NCI-H345 (cell line): ENCODE data around the gene FOXO1.
"Not testable (repeated sequence)": the region's sequence is repeated elsewhere in the genome, so short reads cannot be mapped to it uniquely, and the experiment has no call there.

Experiments
- DNase-seq: peaks from one replicate; lab custom pipeline; 2025; lab: John Stamatoyannopoulos, UW

FOXO1 gene

DNA sequence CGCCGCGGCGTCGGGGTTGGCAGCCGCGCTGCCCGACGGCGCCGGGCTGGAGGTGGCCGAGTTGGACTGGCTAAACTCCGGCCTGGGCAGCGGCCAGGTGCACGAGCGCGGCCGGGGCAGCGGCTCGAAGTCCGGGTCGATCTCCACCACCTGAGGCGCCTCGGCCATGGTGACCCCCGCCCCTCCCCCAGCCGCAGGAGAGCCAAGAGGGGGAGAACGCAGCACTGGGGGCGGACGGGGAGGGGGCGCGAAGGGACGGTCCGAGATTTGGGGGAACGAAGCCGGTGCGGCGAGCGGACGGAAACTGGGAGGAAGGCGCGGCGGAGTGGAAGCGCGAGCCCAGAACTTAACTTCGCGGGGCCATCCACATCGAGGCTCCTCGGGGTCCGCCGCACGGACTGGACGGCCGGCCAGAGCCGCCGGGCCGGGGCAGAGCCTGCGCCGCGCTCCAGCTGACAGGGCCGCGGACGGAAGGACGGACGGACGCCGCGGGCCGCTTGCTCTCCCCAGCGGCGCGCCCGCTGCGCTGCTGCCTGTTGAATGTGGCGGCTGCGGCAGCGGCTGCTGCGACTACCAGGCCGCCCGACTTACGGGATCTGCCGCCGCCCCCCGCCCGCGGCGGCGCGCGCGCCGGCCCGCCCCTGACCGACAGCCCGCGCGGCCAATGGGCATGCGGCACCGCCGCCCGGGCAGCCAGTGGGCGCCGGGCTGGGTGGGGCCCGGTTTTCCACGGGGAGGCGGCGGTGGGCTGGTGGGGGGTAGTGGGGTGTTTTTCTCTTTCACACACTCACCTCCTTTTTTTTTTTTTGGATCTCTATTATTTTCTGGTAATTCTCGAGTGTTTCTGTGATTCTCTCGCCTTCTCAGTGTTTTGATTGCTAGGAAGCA lies at the start of gene FOXO1:
FOXO1 (minus strand) TSS at position 597 of the 888 bp plus-strand sequence; CDS start at position 168, 429 bp downstream.
- DNase-seq, result peak; percentile 82

DNA sequence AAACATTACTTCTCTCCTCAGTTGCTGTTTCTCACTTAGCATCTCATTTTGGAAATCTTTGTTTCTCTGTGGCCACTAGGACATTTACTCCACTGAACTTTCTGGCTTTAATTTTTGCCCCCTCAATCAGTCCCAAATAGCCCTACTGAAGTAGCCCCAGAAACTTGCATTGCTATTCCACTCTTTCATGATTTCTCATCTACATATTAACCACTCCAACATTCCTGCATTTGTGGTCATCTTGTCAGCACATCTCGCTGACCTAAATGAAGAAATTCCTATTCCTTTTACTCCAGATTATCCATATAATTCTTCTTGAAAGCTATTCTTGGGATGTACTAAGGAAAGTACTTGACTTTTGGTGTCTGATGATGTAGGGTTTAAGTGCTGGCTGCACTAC lies 48.0 kb upstream of the FOXO1 start:
- DNase-seq, result not testable (repeated sequence)

DNA sequence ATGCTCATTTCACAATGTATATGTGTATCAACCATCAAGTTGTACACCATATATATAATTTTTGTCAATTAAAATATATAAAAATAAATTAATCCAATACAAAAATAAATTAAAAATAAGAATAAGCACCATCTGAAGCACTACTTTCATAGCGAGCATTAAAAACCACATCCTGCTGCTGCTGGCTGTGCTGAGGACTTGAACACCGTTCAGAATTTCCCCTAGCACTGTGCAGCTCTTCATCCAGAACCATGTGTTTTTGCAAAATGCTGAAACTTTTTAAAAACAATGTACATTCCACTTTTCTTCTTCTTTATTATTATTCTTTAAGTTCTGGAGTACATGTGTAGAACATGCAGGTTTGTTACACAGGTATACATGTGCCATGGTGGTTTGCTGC lies 40.0 kb upstream of the FOXO1 start:
- no peak for DNase-seq

DNA sequence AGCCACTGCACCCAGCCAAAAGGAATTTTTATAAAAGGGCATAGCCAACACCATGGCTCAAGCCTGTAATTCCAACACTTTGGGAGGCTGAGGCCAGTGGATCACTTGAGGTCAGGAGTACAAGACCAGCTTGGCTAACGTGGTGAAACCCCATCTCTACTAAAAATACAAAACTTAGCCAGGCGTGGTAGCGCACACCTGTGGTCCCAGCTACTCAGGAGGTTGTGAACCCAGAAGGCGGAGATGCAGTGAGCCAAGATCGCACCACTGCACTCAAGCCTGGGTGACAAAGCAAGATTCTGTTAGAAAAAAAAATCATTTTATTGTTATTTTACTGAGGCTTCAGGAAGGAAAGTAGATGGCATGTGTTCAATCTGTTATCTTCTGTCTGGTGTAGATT lies 31.3 kb upstream of the FOXO1 start:
- DNase-seq, result no peak

DNA sequence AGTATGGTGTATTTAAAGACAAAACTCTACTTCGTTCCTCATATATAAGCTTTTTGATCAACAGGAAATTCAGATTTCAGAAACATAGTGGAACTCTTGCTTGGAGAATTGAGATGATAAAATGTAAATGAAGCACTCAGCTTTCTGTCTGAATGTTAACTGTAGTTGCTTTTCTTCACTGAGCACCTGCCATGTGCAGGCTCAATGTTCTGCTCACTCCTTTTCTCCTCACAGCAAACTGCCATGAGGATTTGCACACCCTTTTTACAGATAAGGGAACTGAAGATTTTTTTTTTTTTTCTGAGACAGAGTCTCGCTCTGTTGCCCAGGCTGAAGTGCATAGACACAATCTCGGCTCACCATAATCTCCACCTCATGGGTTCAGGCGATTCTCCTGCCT lies 28.0 kb upstream of the FOXO1 start:
- no peak for DNase-seq

DNA sequence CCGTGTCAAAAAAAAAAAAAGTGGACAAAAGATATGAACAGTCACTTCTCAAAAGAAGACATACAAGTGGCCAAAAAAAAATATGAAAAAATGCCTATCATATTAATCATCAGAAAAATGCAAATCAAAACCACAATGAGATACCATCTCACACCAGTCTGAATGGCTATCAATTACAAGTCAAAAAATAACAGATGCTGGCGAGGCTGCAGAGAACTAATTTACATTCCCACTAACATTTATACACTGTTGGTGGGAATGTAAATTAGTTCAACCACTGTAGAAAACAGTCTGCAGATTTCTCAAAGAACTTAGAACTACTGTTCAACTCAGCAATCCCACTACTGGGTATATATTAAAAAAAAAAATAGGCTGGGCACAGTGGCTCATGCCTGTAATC lies 26.5 kb upstream of the FOXO1 start:
- DNase-seq, result no peak

DNA sequence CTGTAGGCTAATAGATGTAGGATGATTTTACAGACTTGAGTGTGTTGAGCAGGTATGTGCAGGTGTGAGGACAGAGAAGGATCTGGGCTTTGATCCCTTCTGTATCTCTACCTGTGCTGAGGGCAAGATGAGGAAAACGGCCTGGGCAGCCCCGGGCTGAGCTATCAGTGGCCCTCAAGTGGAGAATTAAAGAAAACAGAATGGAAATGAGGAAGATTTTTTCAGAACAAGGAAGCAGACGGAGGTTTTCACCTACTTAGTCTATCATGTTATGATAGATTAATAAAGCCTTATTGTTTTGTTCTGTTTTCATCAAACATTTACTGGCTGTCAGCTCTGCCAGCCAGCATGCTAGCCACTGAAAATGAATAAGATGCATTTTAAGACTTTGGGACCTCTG lies 22.3 kb upstream of the FOXO1 start:
- DNase-seq, result no peak

DNA sequence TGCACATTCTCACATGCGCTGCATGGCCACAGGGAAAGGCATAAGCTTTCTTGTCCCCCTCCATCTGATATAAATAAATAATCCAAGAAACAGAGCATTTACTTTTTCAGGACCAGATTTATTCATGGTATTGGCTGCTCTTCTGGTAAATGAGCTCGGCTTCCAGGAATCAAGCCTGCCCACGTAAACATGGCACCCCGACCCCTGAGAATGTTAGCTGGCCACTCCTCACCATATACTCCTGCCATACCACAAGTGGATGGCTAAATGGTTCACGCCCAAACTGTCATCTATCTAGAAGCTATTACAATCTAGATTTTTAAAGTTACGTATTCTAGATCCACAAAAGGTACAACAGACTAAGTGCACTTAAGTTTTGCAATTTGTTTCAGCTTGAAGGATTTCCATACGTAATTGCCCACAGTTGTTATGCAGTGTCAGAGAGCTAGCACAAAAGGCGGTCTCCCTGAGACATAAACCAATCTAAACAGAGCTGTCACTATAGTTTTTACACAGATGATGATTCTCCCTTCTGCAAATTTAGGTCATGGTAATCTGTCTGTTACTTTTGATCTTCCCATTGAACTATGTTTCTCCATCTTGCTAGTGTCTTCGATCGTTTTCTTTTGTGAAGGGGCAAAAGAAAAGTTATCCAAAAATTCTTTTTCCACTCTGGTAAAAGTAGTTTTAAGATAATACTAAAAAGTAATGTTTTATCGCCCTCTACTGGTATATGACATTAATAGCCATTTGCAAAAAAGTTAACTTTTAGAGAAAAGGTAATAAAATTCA lies 16.2 kb upstream of the FOXO1 start:
- peak; percentile 4 for DNase-seq

DNA sequence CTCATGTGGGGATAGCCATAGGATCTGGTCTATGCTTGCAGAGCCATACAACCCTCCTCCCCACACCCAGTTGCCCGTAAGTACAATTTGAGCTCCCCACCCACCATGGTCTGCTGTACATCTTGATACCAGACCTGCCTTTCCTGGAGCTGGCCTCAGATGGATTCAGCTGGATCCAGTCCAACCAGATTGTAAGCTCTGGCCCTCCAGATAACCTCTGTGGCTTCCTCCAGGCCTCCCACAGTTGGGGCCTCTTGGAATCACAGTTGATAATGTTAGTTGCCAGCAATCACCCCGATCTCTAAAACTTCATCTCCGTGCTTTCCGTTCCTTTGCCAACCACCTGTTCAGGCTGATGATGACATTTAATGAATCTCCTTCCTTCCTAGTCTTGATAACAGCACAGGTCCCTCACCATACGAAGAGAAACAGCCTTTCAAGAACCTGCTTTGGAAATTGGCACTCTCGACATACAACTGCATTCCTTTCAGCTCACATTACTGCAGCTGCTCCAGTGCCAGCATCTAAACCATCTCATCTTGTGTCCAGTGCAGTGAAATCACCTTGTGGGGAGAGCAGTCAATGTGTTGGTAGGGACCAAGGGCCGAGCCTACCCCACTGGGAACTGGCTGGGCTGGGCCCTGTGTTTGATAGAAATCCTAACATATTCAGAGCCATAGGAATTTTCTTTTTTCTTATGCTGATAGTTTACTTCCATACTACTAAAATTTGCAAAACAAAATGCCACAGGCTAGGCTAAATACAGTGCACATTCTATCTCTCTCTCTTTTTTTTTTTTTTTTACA lies 15.1 kb upstream of the FOXO1 start:
- no peak for DNase-seq

DNA sequence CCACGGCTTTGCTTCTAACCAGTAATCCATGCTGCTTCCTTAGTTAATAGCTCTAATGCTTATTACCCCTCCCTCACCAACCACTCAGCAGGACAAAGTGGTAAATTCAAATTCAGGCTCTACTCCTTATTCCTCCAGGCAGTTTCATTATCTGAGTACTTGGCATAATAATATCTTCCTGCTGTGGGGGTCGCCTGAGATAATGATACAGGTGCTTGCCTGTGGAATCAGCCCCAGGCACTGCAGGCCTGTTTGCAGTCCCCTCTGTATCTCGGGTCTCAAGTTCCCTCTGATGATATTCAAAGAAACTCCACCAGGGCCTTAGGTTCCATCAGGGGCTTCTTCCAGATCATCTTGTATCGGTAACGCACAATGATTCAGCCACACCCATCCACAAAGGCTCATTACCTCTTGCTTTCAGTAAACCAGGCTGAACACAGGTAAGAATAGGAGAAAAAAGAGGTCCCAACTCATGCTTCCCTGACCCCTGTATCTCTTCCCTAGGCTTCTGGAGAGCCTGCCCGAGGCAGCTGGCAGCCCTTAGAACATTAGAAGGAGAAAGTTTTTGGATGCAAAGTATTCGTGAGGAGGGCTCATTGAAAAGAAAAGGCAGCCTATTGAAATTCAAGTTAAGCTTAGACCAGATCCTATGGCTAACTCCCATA lies 14.3 kb upstream of the FOXO1 start:
- DNase-seq, result no peak

DNA sequence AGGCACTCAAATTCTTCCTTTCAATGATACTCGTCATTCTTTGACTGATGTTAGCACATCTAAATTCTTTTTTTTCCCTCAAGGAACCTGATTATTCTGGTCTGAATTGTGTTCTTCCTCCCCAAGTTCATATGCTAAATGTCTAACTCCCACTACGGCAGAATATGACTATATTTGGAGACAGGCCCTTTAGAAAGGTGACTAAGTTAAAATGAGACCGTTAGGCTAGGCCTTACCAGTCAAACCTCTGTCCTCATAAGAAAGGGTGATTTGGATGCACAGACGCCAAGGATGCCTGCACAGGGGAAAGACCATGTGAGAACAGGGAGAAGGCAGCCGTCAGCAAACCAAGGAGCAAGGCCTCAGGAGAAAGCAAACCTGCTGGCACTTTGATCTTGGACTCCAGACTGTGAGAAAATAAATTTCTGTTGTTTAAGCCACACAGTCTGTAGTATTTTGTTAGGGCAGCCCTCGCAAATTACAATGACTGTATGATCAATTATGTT lies 13.1 kb upstream of the FOXO1 start:
- DNase-seq, result no peak

DNA sequence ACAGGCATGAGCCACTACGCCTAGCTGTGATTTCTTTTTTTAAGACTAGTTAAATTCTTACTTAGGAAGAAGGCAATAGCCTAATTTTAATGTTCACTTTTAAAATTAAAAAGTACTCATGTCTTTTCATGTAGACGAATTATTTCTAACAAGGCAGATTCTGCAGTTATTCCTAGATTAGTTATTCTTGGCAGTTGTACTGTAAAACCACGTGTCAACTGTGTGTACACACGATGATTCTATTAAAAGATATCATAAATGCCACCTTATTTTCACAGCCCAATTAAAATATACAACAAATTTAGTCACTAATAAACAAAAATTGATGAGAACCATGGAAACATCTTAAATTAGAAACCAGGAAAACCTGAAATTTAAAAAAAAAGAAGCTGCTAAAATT lies 10.6 kb upstream of the FOXO1 start:
- no peak for DNase-seq

DNA sequence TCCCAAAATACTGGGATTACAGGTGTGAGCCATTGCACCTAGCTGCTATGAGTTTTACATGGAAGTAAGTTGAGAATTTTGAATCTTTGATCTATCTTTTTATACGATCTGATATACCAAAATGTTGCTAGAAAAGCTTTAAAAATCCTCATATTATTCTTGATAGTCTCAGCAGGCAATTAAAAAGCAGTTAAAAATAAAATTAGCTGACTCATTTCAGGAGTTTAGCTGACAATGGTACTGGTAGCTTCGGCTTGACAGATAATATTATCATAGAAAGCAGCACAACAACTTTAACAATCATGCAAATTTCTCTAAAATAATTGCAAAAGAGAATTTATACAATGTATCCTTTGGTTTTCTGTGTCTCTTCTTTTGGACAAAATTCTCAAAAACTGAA lies 9.6 kb upstream of the FOXO1 start:
- no peak for DNase-seq

DNA sequence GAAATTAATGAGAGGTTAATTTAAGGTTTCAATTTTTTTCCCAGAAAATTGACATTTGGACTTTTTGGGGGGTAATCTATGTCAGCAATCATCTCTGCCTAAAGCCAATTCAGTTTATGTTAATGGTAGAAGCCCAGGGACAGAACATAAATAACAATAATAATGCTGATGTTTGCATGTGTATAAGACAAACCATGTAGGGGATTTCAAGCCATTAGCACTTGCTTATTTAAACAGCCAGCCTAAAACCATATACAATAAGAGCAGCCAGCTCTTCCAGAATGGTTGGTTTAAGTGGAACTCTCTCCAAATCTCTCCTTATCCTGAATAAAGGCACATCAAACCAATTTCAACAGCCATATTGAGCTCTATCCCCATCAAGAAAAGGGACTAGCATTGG lies 7.0 kb upstream of the FOXO1 start:
- no peak for DNase-seq

DNA sequence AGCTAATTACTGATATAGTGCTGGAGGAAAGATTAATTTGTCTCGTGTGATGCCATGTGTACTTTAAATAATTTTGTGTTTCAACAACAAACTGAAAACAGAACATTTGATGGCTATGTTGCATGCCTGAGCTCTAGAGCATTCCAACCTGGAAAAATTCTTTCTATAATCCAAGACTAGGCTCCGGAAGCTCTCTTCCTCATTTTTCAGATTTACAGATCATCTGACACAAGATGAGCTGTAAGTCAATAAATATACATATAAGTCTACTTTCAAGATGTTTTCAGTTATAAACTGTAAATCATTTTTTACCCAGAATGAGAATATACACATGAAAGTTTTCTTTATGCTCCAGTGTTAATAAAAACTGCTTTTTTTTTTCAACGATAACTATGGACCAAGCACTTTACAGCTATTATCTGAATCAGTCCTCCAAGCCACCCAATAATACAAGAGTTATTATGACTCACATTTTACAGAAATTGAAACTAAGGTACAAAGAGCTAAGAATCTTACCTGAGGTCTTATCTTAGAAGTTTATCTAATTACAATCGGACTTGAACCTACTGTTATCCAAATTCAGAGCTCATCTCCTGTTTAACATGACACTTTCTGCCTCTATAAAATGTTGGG lies 6.4 kb upstream of the FOXO1 start:
- DNase-seq, result no peak

DNA sequence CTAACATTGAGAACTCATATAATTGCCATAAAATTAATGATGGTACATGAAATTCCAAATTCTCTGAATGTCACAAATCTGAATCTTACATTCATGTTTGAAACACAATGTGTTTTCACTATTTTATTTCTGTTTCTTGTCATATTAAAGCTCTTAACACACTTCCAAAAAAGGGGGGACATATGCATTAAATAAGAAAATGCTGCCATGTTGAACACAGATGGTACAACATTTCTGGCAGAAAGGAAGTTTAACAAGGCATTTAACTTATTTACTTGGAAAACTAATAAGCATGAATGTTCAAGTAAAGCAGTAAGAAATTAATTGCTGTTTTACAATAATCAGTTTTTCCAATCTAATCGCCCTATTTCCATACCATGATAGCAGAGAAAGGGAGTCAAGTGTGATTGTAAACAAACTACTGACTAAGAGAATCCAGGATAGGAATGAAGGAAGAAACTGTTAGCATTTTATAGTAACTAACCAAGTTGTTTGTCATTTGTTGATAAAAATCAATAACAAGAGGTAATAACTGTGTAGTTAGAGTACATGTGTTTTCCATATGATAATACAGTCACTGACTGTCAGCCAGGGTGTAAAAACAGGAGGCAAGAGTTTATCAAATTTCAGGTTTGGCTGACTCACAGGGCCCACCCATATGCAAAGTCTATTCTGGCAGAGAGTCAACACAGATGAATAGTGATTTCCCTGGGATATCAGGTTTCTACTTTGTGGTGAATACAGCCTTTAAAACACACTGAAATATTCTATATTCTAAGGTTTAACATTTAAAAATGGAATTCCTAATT lies 5.7 kb upstream of the FOXO1 start:
- DNase-seq, result peak; percentile 73

DNA sequence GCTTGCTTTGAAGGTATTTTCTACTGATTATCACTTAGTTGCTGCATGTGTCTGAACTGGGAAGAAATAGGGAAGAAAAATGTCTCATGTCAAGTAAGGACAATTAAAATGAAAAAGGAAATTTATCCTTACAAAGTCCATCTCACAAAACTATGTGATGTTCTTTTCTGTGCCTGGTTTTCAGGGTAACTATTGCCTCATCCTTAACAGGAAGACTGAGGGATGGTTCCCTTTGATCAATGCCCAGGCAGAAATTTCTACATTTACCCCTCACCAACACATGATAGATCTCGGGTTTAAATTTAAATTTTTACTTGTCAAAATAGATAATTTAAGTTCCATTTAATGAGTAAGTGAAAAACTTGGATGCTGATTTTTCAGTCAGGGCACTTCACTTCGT lies 3.9 kb upstream of the FOXO1 start:
- no peak for DNase-seq

DNA sequence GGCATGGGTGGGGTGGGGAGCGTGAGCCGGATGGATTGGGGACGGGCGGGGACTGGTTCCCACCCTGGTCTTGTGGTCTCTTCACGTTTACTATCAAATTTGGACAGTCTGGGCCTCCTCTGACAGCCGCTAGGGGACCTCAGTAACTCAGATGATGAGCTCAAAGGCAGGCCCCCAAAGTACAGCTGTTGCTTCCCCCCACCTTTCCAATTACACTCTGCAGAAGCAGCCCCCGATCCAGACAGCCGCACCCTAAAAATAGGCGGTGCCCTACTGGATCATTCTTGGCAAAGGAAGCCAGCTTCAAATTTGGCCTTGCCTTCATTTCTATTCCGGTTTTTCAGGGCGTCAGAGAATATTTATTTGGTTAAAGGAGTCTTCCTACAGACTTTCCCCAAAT lies 1.9 kb upstream of the FOXO1 start:
- no peak for DNase-seq

DNA sequence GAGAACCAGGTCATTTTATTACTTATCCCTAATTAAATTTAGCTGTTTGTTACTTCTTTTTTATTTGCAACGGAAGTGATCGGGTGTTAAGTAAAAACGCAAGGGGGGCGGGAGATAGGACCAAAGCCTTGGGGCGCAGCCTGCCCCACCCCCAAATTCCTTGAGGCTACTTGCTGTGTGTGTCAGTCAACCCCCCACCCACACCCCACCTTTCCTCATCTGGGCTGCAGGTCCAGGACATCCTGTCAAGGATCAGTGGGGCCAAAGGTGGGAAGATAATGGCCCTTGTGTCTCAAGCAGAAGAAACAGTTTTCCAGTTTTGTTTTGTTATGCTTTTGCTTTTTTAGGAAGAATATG lies 1.2 kb upstream of the FOXO1 start:
- no peak for DNase-seq

DNA sequence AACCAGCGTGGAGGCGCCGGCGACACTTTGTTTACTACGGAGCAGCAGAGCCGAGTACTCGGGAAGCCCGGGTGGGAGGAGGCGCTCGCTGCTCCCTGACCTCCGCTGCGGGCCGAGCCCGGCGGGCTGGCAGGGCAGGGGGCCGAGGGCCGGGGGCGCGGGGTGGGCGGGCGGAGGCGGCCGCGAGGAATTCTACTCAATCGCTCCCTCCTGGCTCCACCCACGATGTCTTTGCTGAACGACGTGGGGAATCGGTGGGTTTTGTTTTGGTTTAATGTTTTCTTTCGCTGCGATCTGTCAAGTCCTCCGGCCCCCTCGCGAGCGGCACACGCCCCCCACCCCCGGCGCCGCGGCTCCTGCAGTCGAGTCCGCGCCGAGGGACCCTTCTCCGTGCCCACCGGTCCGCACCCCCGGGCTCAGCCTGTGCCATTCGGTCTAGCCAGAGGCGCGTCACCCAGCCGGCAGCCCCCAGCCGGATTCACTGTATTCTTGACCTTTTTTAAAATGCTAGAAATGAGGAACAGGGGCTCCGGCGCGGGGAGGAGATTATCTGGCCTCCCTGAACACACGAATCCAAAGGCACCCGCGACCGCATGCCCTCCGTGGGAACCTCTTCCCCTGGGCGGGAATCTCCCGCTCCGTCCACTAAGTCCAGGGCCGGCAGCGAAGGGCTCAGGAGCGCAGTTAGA lies 636 bp upstream of the FOXO1 start:
- peak; percentile 21 for DNase-seq
